Natural killer cell treated with Interleukin-12 subunit alpha and Interleukin-12 subunit beta and Interleukin-15 and Interleukin-18, amount 100 ng/mL, for 72 hours (primary cell): ENCODE data around the gene GRB7. TPM values are rescaled to one million over a fixed set of nuclear protein-coding genes. Genes with fewer than 3 reads are reported as not detected.

Source experiments
- ATAC-seq, 2 donors: fragments of 150-1000 bp; cut with Tn5 transposase in 1 of 2; sonication (Bioruptor Pico), chemical (Tn5 transposase) in 1 of 2; 2 replicates each; pipeline ENCODE4 v1.10.0; 2021
- DNase-seq: peaks from one replicate; pipeline ENCODE4 v3.0.0; 2022; ENCODE audit warnings: low spot score
- H3K27ac Mint-ChIP-seq, 2 donors: 1 replicate in 1 of 2; 2 replicates in 1 of 2; pipeline ENCODE4 v1.8.0; 2022; ENCODE audit warnings: mixed read lengths in 2 of 2, mild to moderate bottlenecking in 1 of 2, moderate library complexity in 1 of 2
- H3K27me3 Mint-ChIP-seq, 2 donors: 1 replicate in 1 of 2; 2 replicates in 1 of 2; pipeline ENCODE4 v1.8.0; 2022; ENCODE audit warnings: mixed read lengths in 2 of 2
- H3K36me3 Mint-ChIP-seq: one replicate; pipeline ENCODE4 v1.8.0; 2022; ENCODE audit warnings: mixed read lengths
- H3K4me1 Mint-ChIP-seq, 2 donors: 1 replicate in 1 of 2; 2 replicates in 1 of 2; pipeline ENCODE4 v1.8.0; 2022; ENCODE audit warnings: low read depth in 2 of 2, mixed read lengths in 2 of 2, mild to moderate bottlenecking in 1 of 2
- H3K4me3 Mint-ChIP-seq: one replicate; pipeline ENCODE4 v1.8.0; 2022; ENCODE audit warnings: mixed read lengths
- H3K9me3 Mint-ChIP-seq: 2 replicates; pipeline ENCODE4 v1.8.0; 2022; ENCODE audit warnings: mixed read lengths
- total RNA-seq, 2 donors: library from RNA; stranded (reverse); gene quantifications; one replicate each; pipeline ENCODE4 v1.2.3, GENCODE V29; 2022

The GRB7 gene
- total RNA-seq, 2 donors from 2014 or later: 0.36 TPM; not detected in 1

DNA sequence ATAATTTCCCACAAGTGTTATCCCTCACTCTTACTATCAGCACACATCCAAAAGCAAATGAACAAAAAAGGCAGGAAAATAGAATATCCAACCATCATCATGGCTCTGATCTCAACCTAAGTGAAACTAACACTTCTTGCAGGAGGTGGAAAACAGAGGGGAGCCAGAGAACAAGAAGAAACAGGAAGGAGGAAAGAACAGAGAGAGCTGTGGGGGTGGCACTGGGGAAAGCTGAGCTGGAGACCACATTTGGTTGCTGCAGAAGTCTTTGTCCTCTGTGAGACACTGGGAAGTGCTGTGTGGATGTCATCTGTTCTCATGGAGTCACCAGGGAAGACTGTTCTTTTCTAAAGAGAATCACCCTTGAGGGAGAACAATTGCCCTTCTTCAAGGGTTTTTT is 34.7 kb downstream of the GRB7 start:
- peak overlapping the region; percentile 86 for H3K4me3 Mint-ChIP-seq
- H3K9me3 Mint-ChIP-seq: no peaks in the 10 kb centered on the region
- H3K4me1 Mint-ChIP-seq: peaks cover 80 to 94% of the 10 kb centered on the region in 2 donors
- no peak for DNase-seq
- peaks cover 35% of the 10 kb centered on the region for H3K36me3 Mint-ChIP-seq
- no peaks in the 10 kb centered on the region for H3K27me3 Mint-ChIP-seq
- ATAC-seq: no peak
- peak overlapping the region; percentile 92 to 95 for H3K27ac Mint-ChIP-seq

DNA sequence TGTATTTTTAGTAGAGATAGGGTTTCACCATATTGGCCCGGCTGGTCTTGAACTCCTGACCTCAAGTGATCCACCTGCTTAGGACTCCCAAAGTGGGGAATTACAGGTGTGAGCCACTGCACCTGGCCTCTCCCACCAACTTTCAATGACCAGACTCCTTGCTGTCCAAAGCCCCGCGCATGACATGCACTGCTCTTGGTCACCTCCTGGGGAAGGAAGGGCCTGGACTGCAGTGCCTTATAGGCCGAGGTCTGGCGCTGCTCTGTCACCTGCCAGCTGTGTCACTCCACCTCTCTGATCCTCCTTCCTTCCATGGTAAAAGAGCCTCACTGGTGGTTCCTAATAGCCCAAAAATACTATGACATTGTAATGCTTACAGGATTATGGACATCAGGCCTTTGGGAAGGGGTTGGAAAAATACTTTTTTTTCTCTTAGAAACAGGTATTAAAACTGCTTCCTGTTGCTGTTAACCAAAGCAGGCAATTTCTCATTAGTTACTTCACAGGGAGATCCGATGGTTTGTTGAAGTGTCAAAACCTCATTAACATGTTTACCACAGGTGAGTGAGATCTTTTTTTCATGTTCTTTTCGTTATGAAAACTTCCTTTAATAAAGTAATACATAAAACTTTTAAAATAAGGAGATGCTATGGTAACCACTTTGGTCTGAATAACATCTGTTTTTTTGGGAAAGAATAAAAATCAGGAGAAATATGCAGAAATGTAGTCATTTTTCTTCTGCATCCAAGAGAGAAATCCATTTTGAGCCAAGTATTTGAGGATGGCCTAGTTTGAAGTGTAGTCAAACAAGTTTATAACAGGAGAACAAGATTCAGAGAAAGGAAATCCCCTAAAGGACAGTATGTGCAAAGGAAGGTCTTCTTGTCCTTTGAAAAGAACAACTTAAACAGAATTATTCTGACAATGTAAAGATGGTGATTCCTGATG is 35.5 kb downstream of the GRB7 start:
- Mint-ChIP-seq H3K36me3 (peaks cover 26% of the 10 kb centered on the region), H3K9me3 (no peaks in the 10 kb centered on the region), H3K27ac (peak overlapping the region; percentile 92 to 95), H3K27me3 (no peaks in the 10 kb centered on the region), H3K4me1 (peaks cover 82 to 94% of the 10 kb centered on the region in 2 donors), H3K4me3 (peak overlapping the region; percentile 86)
- DNase-seq (no peak), ATAC-seq (no peak)

DNA sequence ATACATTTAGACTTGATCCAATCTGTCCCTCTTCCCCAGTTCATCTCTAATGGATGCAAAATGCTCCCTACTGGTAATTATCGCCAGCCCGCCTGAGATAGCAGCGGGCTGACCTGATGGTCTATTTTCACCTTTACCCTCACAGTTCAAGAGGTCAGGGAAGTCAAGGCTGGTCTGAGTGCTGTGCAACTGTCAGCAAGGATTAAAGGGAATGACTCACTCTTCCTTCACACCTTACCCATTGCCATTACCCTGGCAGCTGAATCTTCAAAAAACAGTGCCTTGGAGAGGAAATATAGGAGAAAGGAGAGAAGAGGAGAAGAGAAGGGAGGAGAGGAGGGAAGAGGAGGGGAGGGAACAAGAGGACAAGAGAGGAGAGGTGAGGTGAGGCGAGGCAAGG is 36.3 kb downstream of the GRB7 start:
- no peaks in the 10 kb centered on the region for H3K9me3 Mint-ChIP-seq
- H3K27ac Mint-ChIP-seq: peak overlapping the region; percentile 92 to 95
- ATAC-seq: peak; percentile 22 to 37
- peaks cover 22% of the 10 kb centered on the region for H3K36me3 Mint-ChIP-seq
- H3K27me3 Mint-ChIP-seq: no peaks in the 10 kb centered on the region
- peak overlapping the region; percentile 86 for H3K4me3 Mint-ChIP-seq
- peaks cover 77 to 89% of the 10 kb centered on the region in 2 donors for H3K4me1 Mint-ChIP-seq
- no peak for DNase-seq

DNA sequence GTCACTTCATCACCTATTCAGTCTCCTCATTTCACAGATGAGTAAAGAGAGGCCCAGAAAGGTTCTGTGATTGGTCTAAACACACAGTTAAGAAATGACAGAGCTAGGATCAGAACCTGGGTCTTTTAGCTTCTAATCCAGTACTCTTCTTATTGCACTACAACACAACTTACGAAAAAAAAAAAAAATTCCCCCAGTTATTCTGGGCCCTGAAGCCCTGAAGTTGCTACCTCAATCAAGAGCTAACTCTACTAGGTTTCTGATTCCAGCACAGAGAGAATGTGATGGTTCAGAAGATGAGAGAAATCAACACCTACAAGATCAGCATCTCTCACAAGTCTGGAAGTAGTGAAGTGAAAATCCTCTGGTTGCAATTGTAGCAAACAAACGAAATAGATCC is 37.3 kb downstream of the GRB7 start:
- Mint-ChIP-seq H3K27me3 (no peaks in the 10 kb centered on the region), H3K27ac (peak overlapping the region; percentile 92 to 95), H3K4me1 (peaks cover 71 to 79% of the 10 kb centered on the region in 2 donors), H3K36me3 (peaks cover 20% of the 10 kb centered on the region), H3K4me3 (peak overlapping the region; percentile 90), H3K9me3 (no peaks in the 10 kb centered on the region)
- ATAC-seq: peak; percentile 45 to 46
- no peak for DNase-seq

DNA sequence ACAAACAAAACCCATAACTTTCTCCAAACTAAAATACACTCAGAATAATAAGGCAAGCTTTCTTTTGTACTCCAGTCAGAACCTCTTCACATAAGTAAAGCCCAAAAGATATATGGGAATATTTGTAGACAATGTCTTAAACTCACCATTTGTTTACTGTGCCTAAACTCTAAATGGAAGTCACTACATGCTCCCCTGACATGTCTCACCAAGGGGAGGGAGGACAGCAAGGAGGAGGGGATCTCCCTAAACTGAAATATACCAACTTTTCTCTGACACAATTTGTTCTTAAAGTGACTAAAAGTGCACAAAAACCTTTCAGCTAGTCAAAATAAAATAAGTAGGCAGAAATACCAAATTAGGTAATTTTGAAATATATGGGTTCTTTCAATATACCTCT is 38.5 kb downstream of the GRB7 start:
- peaks cover 18% of the 10 kb centered on the region for H3K36me3 Mint-ChIP-seq
- H3K9me3 Mint-ChIP-seq: no peaks in the 10 kb centered on the region
- peaks cover 68 to 76% of the 10 kb centered on the region in 2 donors for H3K4me1 Mint-ChIP-seq
- no peak for ATAC-seq
- peak overlapping the region; percentile 92 to 95 for H3K27ac Mint-ChIP-seq
- no peak for DNase-seq
- H3K4me3 Mint-ChIP-seq: peak overlapping the region; percentile 90
- H3K27me3 Mint-ChIP-seq: no peaks in the 10 kb centered on the region

DNA sequence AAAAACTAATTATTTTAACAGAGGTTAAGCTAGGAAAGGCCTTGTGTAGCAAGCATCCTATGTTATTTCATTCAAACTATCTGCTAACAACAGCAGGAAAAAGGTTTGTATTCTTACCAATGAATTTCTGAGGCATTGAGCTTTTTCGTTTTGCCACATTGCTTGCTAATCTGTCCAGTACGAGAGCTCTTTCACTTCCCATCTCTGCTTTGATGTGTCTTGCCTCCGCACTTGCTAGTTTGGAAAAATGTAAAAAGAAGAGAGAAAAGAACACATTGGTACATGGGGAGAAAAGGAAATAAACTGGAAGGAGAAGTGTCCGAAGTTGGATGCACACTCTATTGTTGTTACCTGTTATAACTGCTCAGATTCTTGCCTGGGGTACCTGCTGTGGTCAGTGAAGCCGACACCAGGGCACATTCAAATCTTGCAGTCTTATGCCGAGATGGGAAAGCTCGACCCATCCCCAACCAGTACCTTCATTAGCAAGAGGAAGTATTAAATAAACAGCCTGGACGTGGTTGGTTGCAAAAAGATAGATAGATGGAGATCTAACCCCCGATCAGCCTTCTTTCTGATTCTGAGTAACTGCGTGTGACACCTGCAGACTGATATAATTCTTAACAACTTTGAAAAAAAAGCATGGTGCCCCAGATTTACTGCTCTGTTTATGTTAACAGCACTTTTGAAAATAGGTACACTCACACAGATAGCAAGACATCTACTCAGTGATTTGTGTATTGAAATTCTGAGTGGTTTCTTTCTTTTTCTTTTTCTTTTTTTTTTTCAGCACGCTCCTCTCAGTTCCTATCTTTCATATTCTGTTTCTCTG is 40.0 kb downstream of the GRB7 start:
- peaks cover 6% of the 10 kb centered on the region for H3K36me3 Mint-ChIP-seq

DNA sequence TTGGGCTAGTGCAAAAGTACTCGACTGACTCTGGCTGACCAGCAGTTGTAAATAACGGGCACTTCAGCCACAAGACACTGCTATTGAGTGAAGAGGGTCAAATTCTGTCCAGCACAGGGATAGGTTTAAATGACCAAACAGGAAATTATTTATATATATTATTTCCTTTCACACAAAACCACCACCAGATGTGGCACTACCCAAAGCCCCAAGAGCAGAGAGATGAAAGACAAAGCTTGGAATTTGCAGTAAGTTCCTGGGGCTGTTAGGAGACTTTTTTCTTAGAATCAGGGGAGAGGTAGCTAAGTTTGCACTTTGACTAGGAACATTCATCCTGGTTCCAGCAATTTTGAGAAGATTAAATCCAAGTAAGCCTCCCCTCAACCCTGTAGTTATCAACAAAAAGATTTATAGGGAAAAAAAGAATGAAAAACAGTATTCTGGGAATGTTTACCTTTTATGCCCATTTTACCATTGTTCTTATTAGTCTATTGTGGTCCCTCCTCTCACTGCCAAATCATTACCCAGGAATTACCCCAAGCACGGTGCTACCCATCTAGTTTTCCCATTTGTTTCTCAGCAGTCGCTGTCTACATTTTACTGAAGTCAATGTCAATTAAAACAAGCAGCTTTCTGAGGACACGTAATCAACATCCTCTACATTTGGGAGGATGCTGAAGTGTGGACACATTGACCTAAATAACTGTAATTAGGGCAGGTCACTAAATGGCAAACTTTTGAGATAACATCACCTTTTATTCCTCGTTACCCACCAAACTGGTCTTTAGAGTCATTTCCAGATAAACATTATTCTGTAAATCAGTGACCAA is 43.5 kb downstream of the GRB7 start:
- DNase-seq: no peak
- Mint-ChIP-seq H3K9me3 (no peaks in the 10 kb centered on the region), H3K27ac (peak overlapping the region; percentile 77 to 88), H3K4me1 (peaks cover 54 to 67% of the 10 kb centered on the region in 2 donors), H3K4me3 (peak overlapping the region; percentile 66), H3K36me3 (peaks cover 13% of the 10 kb centered on the region), H3K27me3 (no peaks in the 10 kb centered on the region)
- no peak for ATAC-seq

More for the DNA sequence above, 40.0 kb downstream of the GRB7 start:
- Mint-ChIP-seq H3K9me3 (no peaks in the 10 kb centered on the region), H3K27ac (peak overlapping the region; percentile 92 to 95), H3K27me3 (no peaks in the 10 kb centered on the region), H3K4me3 (peak overlapping the region; percentile 90), H3K4me1 (peaks cover 69 to 76% of the 10 kb centered on the region in 2 donors)
- ATAC-seq: peak; percentile 30 to 66
- no peak for DNase-seq

DNA sequence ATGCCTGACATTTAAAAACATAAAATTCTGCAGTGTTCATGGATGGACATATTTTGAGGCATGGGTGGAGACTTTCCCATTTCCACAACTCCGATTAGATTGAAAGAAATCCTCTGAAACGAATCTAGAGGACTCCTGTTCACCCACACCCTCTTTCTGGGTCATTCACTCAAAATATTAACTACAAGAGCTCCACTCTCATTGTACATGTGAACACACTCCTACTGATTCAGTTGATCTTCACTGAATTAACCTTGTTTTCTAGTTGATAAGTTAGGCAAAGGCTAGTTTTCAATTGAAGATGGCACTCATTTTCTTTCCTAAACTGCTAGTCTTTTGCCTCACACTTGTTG is 44.1 kb downstream of the GRB7 start:
- ATAC-seq (no peak), DNase-seq (no peak)
- peaks cover 15% of the 10 kb centered on the region for H3K36me3 Mint-ChIP-seq
- H3K9me3 Mint-ChIP-seq: no peaks in the 10 kb centered on the region
- H3K27ac Mint-ChIP-seq: peak overlapping the region; percentile 77 to 88
- peaks cover 49 to 62% of the 10 kb centered on the region in 2 donors for H3K4me1 Mint-ChIP-seq
- H3K27me3 Mint-ChIP-seq: no peaks in the 10 kb centered on the region
- peak overlapping the region; percentile 66 for H3K4me3 Mint-ChIP-seq

DNA sequence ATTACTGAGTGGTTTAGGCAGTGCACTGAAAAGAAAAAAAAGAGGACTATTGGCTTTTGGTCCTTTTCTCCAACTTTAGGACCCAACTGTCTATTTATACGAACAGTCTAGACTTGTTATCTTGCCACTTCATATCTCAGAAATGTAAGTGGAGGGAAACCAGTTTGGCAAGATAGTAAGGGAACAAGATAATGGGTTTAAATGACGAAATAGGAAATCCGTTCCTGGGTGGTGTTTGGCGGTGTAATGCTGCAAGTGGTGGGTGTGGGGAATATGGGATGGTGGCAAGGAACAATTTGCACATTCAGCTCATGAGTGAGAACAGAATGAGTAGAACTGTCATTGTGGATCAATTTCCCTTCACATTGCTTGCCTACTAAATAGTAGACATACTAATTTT is 44.7 kb downstream of the GRB7 start:
- DNase-seq (no peak), ATAC-seq (peak; percentile 31 to 57)
- H3K9me3 Mint-ChIP-seq: no peaks in the 10 kb centered on the region
- no peaks in the 10 kb centered on the region for H3K27me3 Mint-ChIP-seq
- peak overlapping the region; percentile 66 for H3K4me3 Mint-ChIP-seq
- peak overlapping the region; percentile 77 to 88 for H3K27ac Mint-ChIP-seq
- H3K36me3 Mint-ChIP-seq: peaks cover 21% of the 10 kb centered on the region
- H3K4me1 Mint-ChIP-seq: peaks cover 48 to 62% of the 10 kb centered on the region in 2 donors

DNA sequence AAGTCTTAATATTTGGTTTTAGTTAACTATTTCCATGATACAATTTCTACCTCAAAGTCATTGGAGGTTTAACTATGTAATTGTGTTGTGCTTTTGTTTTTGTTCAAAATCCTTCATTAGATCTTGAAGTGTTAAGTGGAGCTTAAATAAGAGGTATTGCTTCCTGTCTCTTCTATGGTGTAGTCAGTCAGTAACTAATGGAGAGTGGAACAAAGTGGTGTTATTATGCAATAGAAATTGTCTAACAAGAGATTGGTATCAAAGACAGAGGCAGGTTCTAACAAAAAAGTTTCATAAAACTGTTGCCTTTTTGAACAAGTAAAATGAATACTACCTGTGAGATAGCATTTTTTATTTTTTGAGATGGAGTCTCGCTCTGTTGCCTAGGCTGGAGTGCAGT is 45.2 kb downstream of the GRB7 start:
- H3K27ac Mint-ChIP-seq: peak overlapping the region; percentile 77 to 88

DNA sequence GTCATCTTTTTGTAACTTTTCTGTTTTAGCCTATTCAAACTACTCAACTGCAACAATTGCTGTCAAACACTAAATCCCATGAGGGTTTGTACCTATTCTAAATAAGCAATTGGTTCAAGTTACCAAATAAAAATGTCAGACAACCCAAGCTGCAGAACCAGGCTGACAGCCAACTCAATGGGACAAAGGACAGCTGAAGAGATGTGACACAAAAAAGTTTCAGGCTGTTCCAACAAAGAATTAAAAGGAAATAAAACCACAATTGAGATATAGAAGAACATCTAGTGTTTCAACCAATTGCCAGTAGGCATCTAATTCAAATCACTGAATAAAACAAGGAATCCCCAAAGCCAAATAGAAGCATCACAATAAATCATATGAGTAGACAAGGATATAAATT is 49.3 kb downstream of the GRB7 start:
- DNase-seq: no peak
- Mint-ChIP-seq H3K27ac (peak overlapping the region; percentile 60 to 69), H3K9me3 (no peaks in the 10 kb centered on the region), H3K4me1 (peaks cover 38 to 51% of the 10 kb centered on the region in 2 donors), H3K27me3 (no peaks in the 10 kb centered on the region), H3K36me3 (peaks cover 41% of the 10 kb centered on the region), H3K4me3 (no peak overlapping the region)
- ATAC-seq: no peak

More for the DNA sequence above, 45.2 kb downstream of the GRB7 start:
- H3K36me3 Mint-ChIP-seq: peaks cover 26% of the 10 kb centered on the region
- H3K4me1 Mint-ChIP-seq: peaks cover 48 to 62% of the 10 kb centered on the region in 2 donors
- no peaks in the 10 kb centered on the region for H3K27me3 Mint-ChIP-seq
- ATAC-seq (peak; percentile 64 to 65), DNase-seq (no peak)
- peak overlapping the region; percentile 66 for H3K4me3 Mint-ChIP-seq
- no peaks in the 10 kb centered on the region for H3K9me3 Mint-ChIP-seq

DNA sequence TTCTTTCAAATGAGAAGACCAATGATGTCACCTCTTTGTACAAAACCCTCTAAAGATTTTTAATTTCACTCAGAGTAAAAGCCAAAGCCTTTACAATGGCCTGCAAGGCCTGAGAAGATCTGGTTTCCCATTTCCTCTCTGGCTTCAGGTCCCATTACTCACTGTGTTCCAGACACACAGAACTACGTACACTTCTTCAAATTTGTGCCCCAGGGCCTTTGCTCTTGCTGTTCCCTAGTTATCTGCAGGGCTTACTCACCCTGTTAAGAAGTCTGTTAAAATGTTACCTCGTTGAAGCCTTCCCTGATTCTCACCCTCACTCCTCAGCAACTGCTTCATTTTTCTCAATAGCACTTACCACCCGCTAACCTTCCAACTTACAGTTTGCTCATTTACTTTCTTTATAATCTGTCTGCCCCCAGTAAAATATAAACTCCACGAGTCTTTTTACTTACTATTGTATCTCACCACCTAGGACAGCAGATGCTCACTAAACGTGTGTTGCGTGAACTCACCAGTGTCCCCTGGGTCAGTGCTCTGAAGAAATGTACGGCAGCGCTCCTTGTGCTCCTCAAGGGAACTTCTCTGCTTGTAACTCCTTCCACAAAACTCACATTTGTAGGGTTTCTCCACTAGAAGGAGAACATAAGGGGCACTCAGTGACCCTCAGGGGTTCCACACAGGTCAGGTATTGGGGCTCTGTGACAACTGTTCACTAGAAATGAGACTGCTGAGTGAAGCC is 50.2 kb downstream of the GRB7 start:
- DNase-seq (no peak), ATAC-seq (no peak)
- Mint-ChIP-seq H3K4me3 (peak overlapping the region; percentile 3), H3K27me3 (no peaks in the 10 kb centered on the region), H3K9me3 (no peaks in the 10 kb centered on the region), H3K27ac (peak overlapping the region; percentile 60 to 69), H3K4me1 (peaks cover 36 to 51% of the 10 kb centered on the region in 2 donors), H3K36me3 (peaks cover 47% of the 10 kb centered on the region)
